GM18502 (cell line): ENCODE measurements around the gene FGFBP2.

Source experiments
- ATAC-seq: cut with Tn5 transposase; IDR thresholded peaks from one replicate; pipeline ENCODE4 v1.9.1; 2021; ENCODE audit warnings: mild to moderate bottlenecking; ENCODE audit not compliant: unreplicated experiment, poor library complexity

FGFBP2 gene

DNA sequence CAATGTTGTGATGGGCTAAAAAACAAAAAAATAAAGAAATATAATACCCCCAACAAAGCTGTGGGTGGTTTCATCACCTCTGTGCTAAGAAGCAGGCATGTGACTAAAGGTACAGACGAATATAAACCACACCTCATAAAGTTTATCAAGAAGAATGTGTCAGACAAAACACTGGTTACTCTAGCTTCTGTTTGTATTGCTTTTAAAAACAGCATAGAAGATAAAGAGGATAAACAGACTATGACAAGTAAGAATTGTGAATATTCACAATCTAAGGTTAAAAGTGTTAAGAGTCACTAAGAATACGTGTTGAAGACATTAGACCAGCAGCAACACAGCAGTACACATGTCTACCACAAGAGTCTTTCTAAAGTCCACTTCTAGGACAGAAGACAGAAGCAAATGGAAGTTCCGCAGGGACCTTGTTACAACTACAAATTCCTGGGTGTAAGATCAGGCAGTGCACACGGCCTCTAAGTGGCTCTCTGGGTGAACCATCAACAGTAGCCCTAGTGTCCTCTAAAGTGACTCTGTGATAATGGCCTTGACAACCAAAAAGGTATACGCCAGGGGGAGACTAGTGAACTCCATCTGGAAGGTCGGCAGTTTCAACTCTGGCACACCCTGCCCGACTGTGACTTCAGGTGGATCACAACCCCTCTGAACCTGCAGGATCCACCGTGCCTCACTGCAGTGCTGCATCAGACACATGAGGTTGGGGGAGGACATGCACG lies 8.3 kb upstream of the FGFBP2 start:
- ATAC-seq = no peak

- no peak for ATAC-seq
Measured at GRCh38 chr4:15968551-15969300, 5.8 kb upstream of the FGFBP2 start.

DNA sequence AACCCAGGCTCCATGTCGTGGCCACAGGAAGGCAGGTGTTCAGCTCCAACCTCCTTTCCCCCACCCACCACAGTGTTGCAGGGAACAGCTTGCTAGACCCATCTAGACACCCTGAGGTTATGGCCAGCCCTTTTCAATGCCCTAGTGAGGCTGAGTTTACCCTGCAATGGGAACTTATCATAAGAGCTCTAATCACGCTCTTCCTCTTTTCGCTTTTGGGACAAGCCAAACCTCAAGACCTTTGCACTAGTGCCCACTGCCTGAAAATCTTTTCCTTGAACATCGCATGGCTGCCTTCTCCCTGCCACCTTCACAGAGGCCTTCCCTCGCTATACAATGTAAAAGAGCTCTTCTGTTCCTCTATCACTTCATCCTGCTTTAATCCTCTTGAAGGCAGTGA lies 2.4 kb upstream of the FGFBP2 start:
- ATAC-seq = no peak

DNA sequence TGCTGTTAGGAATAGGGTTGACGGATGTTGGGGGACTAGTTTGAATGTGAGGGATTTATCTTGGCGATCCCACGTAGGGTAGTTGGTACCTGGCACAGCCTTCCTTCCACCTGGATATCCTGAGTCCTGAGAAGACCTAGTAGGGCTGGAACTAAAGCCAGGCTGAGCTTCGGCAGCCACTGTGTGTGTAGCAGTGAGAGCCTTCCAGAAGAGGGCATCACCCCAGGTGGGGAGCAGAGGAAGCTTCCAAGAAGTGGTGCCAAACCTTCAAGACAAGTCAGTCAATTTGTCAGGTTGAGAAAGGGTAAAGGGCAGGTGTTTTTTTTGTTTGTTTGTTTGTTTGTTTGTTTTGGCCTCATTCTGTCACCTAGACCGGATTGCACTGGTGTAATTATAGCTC lies 1.2 kb upstream of the FGFBP2 start:
- no peak for ATAC-seq

DNA sequence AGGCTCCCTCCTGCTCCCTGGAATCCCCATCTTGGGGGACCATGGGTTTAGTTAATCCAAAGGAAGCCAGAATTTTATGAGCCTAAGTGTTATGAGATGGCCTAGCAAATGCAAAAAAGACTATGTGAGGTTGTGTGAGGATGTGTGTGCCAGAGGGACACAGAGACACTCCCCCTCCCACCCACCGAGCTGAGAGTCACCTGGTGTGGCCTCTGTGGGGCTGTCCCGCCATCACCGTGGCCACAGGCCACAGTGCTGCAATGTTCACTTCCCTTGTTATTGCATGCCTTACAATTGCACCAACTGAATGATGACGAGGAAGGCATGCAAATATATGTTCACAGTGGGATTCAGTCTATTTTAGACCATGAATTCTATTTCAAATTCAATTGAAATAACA lies 601 bp upstream of the FGFBP2 start:
- peak; percentile 70 for ATAC-seq

DNA sequence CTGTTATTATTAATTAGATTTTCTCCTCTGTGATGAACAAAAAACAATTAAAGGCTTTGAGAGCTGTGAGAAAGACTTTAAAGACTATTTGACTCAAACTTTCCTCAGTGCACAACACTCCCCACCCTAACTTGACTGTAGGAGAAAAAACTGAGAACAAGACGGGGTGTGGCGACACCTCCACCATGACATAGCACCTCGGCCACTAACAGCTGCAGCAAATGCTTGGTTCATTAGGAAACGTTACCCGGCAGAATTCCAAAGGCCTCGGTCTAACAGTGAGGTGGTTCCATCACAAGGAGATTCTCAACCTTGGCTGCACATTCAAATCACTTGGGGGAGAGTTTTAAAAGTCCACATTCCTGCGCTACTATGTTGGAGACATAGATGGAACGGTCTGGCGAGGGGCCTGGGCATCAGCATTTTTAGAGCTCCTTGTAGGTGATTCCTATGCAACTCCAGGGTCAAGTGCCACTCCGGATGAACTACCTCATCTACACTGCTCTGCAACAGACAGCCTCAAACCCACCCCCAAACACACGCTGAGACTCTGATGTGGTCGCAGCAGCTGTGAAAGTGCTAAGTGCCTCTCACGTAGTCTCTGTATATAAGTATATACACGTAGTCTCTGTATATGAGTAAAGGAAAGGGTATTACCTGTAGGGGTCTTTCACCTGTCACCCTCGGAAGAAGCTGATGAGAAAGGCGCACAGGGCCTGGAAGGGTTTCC lies 1.0 kb downstream of the FGFBP2 start:
- ATAC-seq = no peak

GRCh38 chr4:15958562-15958961 lies 4.4 kb downstream of the FGFBP2 start:
- no peak for ATAC-seq

- peak; percentile 98 for ATAC-seq
Measured at GRCh38 chr4:15956179-15956850, 6.7 kb downstream of the FGFBP2 start.

GRCh38 chr4:15955670-15956069 lies 7.3 kb downstream of the FGFBP2 start:
- ATAC-seq = peak; percentile 8

GRCh38 chr4:15953625-15954024 lies 9.3 kb downstream of the FGFBP2 start:
- no peak for ATAC-seq

DNA sequence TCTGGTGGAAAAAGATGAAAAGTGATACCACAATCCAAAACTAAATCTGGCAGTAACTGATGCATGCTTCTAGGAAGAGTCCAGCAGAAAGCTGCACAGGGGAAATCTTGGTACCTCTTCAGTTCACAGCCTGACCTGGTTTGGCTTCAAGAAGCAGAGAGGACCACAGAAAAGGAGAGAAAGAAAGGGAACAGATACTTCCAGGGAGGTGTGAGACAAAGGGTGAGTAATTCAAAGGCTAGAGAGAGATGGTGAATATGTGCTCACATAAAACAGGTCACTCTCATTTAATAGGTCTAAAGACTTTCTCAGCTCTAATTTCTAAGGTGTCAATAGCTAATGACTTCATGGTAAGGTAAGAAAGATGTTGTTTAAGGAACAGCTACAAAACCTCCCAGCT lies 11.2 kb downstream of the FGFBP2 start:
- no peak for ATAC-seq

- ATAC-seq = no peak
Measured at GRCh38 chr4:15948826-15949225, 14.1 kb downstream of the FGFBP2 start.

DNA sequence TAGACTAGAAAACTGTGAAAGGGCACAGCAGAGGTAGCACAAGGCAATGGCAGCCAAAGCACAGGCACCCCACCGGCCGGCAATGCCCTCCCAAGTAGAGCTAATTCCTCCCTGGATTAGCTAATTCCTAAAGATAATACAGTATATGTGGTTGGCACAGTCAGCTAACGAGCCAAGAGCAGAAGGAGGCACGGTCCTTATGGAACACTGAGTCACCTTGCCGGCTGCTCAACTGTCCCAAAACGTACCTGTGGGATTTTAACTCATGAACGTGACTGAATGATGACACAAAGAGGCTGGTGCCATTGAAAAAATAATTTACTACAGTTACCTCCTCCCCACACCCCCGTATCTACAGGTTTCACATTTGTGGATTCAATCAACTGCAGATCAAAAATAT lies 15.3 kb downstream of the FGFBP2 start:
- no peak for ATAC-seq

DNA sequence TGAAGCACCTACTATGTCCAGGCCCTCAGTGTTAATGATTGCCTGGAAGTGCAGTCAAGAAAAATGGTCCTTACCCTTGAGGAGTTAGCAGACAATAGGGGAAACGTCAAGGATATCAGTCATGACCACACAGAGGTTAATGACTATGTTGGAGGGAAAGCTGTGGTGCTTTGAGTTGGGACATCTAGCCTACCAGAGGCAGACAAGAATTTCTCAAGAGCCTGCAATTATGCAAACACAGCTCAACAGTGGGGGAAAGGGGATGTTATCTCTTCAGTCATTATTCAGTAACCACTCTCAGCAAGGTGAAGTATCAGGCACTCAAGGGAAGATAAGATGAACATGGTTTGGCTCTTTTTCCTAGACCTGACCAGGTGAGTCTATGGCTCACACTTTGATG lies 17.5 kb downstream of the FGFBP2 start:
- no peak for ATAC-seq

GRCh38 chr4:15944895-15945294 lies 18.1 kb downstream of the FGFBP2 start:
- no peak for ATAC-seq

DNA sequence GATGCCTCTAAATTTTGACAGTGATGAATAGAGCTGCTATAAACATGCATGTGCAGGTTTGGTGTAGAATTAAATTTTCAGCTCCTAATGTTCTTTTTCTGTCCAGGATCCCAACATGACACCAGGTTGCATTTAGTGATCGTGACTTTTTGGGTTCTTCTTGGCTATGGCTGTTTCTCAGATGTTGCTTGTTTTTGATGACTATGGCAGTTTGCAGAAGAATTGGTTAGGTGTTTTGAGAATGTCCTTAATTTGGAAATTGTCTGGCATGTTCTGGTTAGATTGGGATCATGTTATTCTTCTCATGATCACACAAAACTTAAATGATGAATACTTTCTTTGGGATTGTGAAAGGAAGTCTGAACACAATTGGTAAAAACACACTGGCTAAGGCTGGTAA lies 20.7 kb downstream of the FGFBP2 start:
- no peak for ATAC-seq

- ATAC-seq = no peak
Measured at GRCh38 chr4:15938640-15939039, 24.3 kb downstream of the FGFBP2 start, which contains the start of gene FGFBP1. FGFBP1 (minus strand) TSS chr4:15938740; CDS start chr4:15936632, 2,108 bp downstream.

DNA sequence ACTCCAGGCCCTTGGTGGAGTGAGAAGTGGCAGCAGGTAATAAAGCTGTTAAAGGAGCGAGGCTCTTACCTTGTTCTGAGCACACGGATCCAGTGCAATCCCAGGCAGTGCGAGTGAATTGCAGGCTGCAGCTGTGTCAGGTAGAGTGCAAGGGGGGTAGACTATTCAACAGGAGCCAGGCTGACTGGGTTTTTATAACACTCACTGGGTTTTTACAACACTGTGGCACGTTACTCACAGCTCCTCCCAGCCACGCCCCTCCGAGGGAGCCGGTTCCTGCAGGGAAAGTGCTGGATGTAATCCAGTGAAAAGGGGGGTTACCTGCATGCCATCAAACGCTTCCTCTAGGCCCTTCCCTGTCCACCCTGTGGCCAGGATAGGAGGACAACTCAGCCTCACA lies 24.8 kb downstream of the FGFBP2 start:
- no peak for ATAC-seq

- no peak for ATAC-seq
Measured at GRCh38 chr4:15936495-15936894, 26.5 kb downstream of the FGFBP2 start.

DNA sequence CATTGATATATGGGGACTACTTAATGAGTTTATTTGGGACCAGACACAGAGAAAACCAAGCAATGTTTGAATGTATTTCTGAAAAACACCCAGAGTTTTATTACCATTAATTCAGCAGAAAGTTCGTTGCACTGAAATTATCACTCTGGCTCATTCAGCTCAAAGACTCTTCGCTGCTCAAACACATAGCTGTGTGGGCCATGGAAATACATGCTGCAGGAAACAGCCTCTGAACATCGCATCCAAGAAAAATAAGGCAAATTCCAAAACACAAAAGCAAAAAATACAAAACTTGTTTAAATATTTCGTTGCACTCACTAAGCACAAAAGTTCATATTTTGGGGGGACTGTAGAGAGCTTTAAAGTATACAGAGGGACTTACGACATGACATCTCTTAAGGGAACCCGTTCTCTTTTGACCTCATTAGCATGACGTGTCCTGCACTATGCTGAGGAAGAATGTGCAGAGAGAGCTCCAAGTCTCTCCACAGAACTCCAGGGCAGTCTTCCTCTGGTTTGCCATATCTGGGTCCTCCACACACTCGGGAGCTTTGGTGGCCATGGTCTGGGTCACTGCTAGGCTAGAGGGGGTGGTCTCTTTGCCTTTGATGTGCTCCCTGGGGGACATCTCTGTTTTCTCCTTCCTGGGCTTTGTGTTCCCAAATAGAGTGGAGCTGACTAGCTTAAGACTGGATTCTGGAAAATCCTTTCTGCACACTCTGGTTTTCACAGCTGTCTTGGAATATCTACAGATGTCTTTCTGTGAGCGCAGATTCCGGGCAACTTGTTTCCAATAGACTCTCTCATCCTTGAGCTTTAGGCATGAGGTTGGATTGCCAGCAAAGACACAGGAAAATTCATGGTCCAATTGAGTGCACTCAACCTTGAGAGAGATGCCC lies 27.2 kb downstream of the FGFBP2 start:
- ATAC-seq = no peak
